Trophoblast cell (in vitro differentiated cells and primary cell): ENCODE measurements around the gene PLB1.
A peak's percentile ranks its signal among the peaks of the same experiment; 100 is the strongest.

Experiments
- DNase-seq, 2 donors: peaks; one replicate each; pipeline ENCODE4 v3.0.0-alpha.2; 2016
- H2AFZ ChIP-seq: 2 replicates; pipeline ENCODE4 v1.6.1; 2013; ENCODE audit warnings: low read length, moderate library complexity, mild to moderate bottlenecking; ENCODE audit not compliant: insufficient read depth, poor library complexity
- H2AK5ac ChIP-seq: 2 replicates; pipeline ENCODE4 v1.6.1; 2013; ENCODE audit warnings: mild to moderate bottlenecking, low read length
- H2BK120ac ChIP-seq: 2 replicates; pipeline ENCODE4 v1.6.1; 2013; ENCODE audit warnings: low read length, mild to moderate bottlenecking, moderate library complexity; ENCODE audit not compliant: insufficient read depth, poor library complexity
- H2BK12ac ChIP-seq: 2 replicates; pipeline ENCODE4 v1.6.1; 2013; ENCODE audit warnings: mild to moderate bottlenecking, low read length, moderate library complexity
- H2BK5ac ChIP-seq: 2 replicates; pipeline ENCODE4 v1.6.1; 2013; ENCODE audit warnings: low read length, low read depth, moderate library complexity, mild to moderate bottlenecking; ENCODE audit not compliant: poor library complexity
- H3K14ac ChIP-seq: 2 replicates; pipeline ENCODE4 v1.6.1; 2013; ENCODE audit warnings: mild to moderate bottlenecking, low read length
- H3K18ac ChIP-seq: 2 replicates; pipeline ENCODE4 v1.6.1; 2013; ENCODE audit warnings: mild to moderate bottlenecking, low read length
- H3K23ac ChIP-seq: 2 replicates; pipeline ENCODE4 v1.6.1; 2013; ENCODE audit warnings: low read length
- H3K27ac ChIP-seq: 2 replicates; pipeline ENCODE4 v1.5.1; 2013; ENCODE audit warnings: low read depth, mild to moderate bottlenecking, inconsistent platforms, low read length, moderate library complexity
- H3K27me3 ChIP-seq: 2 replicates; pipeline ENCODE4 v1.6.1; 2013; ENCODE audit warnings: inconsistent platforms, mild to moderate bottlenecking, low read length, moderate library complexity; ENCODE audit not compliant: insufficient read depth
- H3K36me3 ChIP-seq, 2 experiments: 1 replicate in 1 of 2; 2 replicates in 1 of 2; pipeline ENCODE4 v1.6.1; 2013; ENCODE audit warnings: low read length in 2 of 2, mild to moderate bottlenecking in 2 of 2, moderate library complexity in 1 of 2; ENCODE audit not compliant: insufficient read depth in 2 of 2, control insufficient read depth in 1 of 2
- H3K4ac ChIP-seq: 2 replicates; pipeline ENCODE4 v1.6.1; 2013; ENCODE audit warnings: low read depth, mild to moderate bottlenecking, low read length, moderate library complexity
- H3K4me1 ChIP-seq, 2 experiments: 1 replicate in 1 of 2; 2 replicates in 1 of 2; pipeline ENCODE4 v1.6.1; 2013; ENCODE audit warnings: low read length in 2 of 2, mild to moderate bottlenecking in 2 of 2, moderate library complexity in 1 of 2; ENCODE audit not compliant: insufficient read depth in 2 of 2, control insufficient read depth in 1 of 2
- H3K4me2 ChIP-seq: 2 replicates; pipeline ENCODE4 v1.6.1; 2013; ENCODE audit warnings: inconsistent platforms, mild to moderate bottlenecking, low read length, moderate library complexity
- H3K4me3 ChIP-seq: 2 replicates; pipeline ENCODE4 v1.5.1; 2013; ENCODE audit warnings: mild to moderate bottlenecking, low read depth, low read length, inconsistent platforms
- H3K79me1 ChIP-seq: one replicate; pipeline ENCODE4 v1.6.1; 2013; ENCODE audit warnings: low read length
- H3K79me2 ChIP-seq: 2 replicates; pipeline ENCODE4 v1.6.1; 2013; ENCODE audit warnings: low read length, mild to moderate bottlenecking; ENCODE audit not compliant: control insufficient read depth, insufficient read depth, poor library complexity
- H3K9ac ChIP-seq: 2 replicates; pipeline ENCODE4 v1.6.1; 2013; ENCODE audit warnings: mild to moderate bottlenecking, low read length
- H3K9me3 ChIP-seq: 2 replicates; pipeline ENCODE4 v1.6.1; 2013; ENCODE audit warnings: low read depth, mild to moderate bottlenecking, control low read depth, inconsistent platforms, low read length; ENCODE audit not compliant: insufficient read depth
- H4K12ac ChIP-seq: 2 replicates; pipeline ENCODE4 v1.6.1; 2013; ENCODE audit warnings: low read depth, mild to moderate bottlenecking, low read length, moderate library complexity
- H4K8ac ChIP-seq: 2 replicates; pipeline ENCODE4 v1.6.1; 2013; ENCODE audit warnings: low read depth, mild to moderate bottlenecking, low read length, moderate library complexity
- H4K91ac ChIP-seq: one replicate; pipeline ENCODE4 v1.6.1; 2013; ENCODE audit warnings: low read depth, mild to moderate bottlenecking, low read length, moderate library complexity
- WGBS: extraction: QIAGEN DNeasy Blood & Tissue Kit; methylation state at CpG from one replicate; pipeline ENCODE4 v1.1.7; 2013; ENCODE audit warnings: missing lambda C conversion rate; ENCODE audit not compliant: insufficient read length, insufficient coverage; ENCODE audit errors: extremely low coverage; 5-methylcytosine and 5-hydroxymethylcytosine counted together

PLB1 gene

GRCh38 chr2:28683100-28683706 is 187.3 kb downstream of the PLB1 start:
- Histone ChIP-seq H3K4ac (peak overlapping the region; percentile 82), H3K79me1 (peaks cover 67% of the 10 kb centered on the region), H4K91ac (peak overlapping the region; percentile 99), H3K27ac (peak overlapping the region; percentile 99), H3K79me2 (peaks cover 17% of the 10 kb centered on the region), H3K9ac (no peak overlapping the region), H2BK5ac (peak overlapping the region; percentile 100), H3K18ac (peak overlapping the region; percentile 91), H4K8ac (peak overlapping the region; percentile 92), H3K36me3 (no peaks in the 10 kb centered on the region), H3K23ac (no peak overlapping the region), H2AFZ (peak overlapping the region; percentile 27), H2BK12ac (peak overlapping the region; percentile 99), H4K12ac (peak overlapping the region; percentile 55), H3K4me1 (peaks cover 44 to 59% of the 10 kb centered on the region in 2 experiments), H3K27me3 (no peaks in the 10 kb centered on the region), H3K4me2 (peak overlapping the region; percentile 1), H2BK120ac (peak overlapping the region; percentile 99), H3K4me3 (no peak overlapping the region), H3K14ac (peak overlapping the region; percentile 97), H2AK5ac (peak overlapping the region; percentile 91), H3K9me3 (no peaks in the 10 kb centered on the region)
- WGBS: no CpG with 5 or more reads among the region's 14 CpGs
- DNase-seq: peak; percentile 93 to 94

- no CpG with 5 or more reads among the region's 13 CpGs for WGBS
- Histone ChIP-seq H3K4me3 (no peak overlapping the region), H3K9ac (no peak overlapping the region), H2BK120ac (peak overlapping the region; percentile 95), H3K18ac (peak overlapping the region; percentile 69), H2BK12ac (peak overlapping the region; percentile 98), H2AK5ac (peak overlapping the region; percentile 63), H3K14ac (peak overlapping the region; percentile 82), H4K12ac (peak overlapping the region; percentile 13), H4K8ac (peak overlapping the region; percentile 81), H3K27ac (peak overlapping the region; percentile 99), H2AFZ (peak overlapping the region; percentile 4), H3K4me2 (peak overlapping the region; percentile 15), H3K4me1 (peaks cover 44 to 59% of the 10 kb centered on the region in 2 experiments), H3K36me3 (no peaks in the 10 kb centered on the region), H3K27me3 (no peaks in the 10 kb centered on the region), H4K91ac (peak overlapping the region; percentile 97), H3K9me3 (no peaks in the 10 kb centered on the region), H3K23ac (no peak overlapping the region), H3K4ac (peak overlapping the region; percentile 80), H3K79me1 (peaks cover 70% of the 10 kb centered on the region), H2BK5ac (peak overlapping the region; percentile 89), H3K79me2 (peaks cover 17% of the 10 kb centered on the region)
- peak; percentile 58 to 68 for DNase-seq
These were observed 188.4 kb downstream of the PLB1 start for GRCh38 chr2:28684142-28684858.

DNA sequence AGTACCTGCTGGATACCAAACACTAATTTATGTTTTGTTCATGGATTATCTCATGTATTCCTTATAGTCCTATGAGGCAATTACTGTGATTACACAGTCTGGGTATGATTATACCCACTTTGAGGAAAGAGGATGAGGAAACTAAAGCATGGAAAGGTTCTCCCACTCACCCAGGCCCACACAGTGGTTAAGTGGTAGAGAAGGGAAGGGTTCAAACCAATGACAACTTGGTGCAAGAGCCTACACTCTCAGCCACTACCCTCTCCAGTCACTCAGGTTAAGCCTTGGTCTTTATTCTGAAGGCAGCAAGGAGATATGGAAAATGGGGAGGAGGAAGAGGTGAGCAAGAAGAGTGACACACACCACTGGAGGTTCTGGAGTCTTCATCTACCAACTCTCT is 191.3 kb downstream of the PLB1 start:
- Histone ChIP-seq H3K27ac (peak overlapping the region; percentile 16), H2BK120ac (peak overlapping the region; percentile 62), H3K4me2 (no peak overlapping the region), H2BK12ac (peak overlapping the region; percentile 89), H3K27me3 (no peaks in the 10 kb centered on the region), H3K4me1 (peaks cover 43 to 55% of the 10 kb centered on the region in 2 experiments), H3K79me2 (peaks cover 18% of the 10 kb centered on the region), H3K9me3 (no peaks in the 10 kb centered on the region), H2AFZ (no peak overlapping the region), H4K91ac (peak overlapping the region; percentile 77), H3K18ac (peak overlapping the region; percentile 60), H3K9ac (no peak overlapping the region), H3K36me3 (no peaks in the 10 kb centered on the region), H3K23ac (no peak overlapping the region), H3K79me1 (peaks cover 64% of the 10 kb centered on the region), H4K12ac (no peak overlapping the region), H3K4me3 (no peak overlapping the region), H2AK5ac (peak overlapping the region; percentile 76), H3K14ac (peak overlapping the region; percentile 29), H2BK5ac (peak overlapping the region; percentile 45), H3K4ac (peak overlapping the region; percentile 29), H4K8ac (peak overlapping the region; percentile 17)
- no peak for DNase-seq

- H3K4ac ChIP-seq: peak overlapping the region; percentile 24
- H3K4me3 ChIP-seq: no peak overlapping the region
- peak overlapping the region; percentile 77 for H4K91ac ChIP-seq
- H3K4me2 ChIP-seq: no peak overlapping the region
- H3K14ac ChIP-seq: peak overlapping the region; percentile 29
- no peaks in the 10 kb centered on the region for H3K36me3 ChIP-seq
- peak overlapping the region; percentile 56 for H3K18ac ChIP-seq
- DNase-seq: peak; percentile 27 to 45
- no peaks in the 10 kb centered on the region for H3K9me3 ChIP-seq
- peak overlapping the region; percentile 21 for H2AK5ac ChIP-seq
- H2AFZ ChIP-seq: peak overlapping the region; percentile 15
- WGBS: no CpG with 5 or more reads among the region's 7 CpGs
- H3K23ac ChIP-seq: no peak overlapping the region
- peak overlapping the region; percentile 62 for H2BK120ac ChIP-seq
- peak overlapping the region; percentile 14 for H4K8ac ChIP-seq
- H3K4me1 ChIP-seq: peaks cover 42 to 55% of the 10 kb centered on the region in 2 experiments
- peak overlapping the region; percentile 81 for H2BK12ac ChIP-seq
- H3K9ac ChIP-seq: no peak overlapping the region
- no peak overlapping the region for H4K12ac ChIP-seq
- peak overlapping the region; percentile 16 for H3K27ac ChIP-seq
- peaks cover 12% of the 10 kb centered on the region for H3K79me2 ChIP-seq
- H3K79me1 ChIP-seq: peaks cover 61% of the 10 kb centered on the region
- peak overlapping the region; percentile 60 for H2BK5ac ChIP-seq
- no peaks in the 10 kb centered on the region for H3K27me3 ChIP-seq
These were observed 192.0 kb downstream of the PLB1 start for GRCh38 chr2:28687640-28688385.
